ELF-1 (cell line): ENCODE measurements around the gene NCK2.

Source experiments
- DNase-seq: peaks from one replicate; pipeline ENCODE4 v3.0.0-alpha.2; 2016; ENCODE audit warnings: low read depth, low spot score

The NCK2 gene

GRCh38 chr2:105813405-105813804 lies 68.7 kb downstream of the NCK2 start:
- no peak for DNase-seq

DNA sequence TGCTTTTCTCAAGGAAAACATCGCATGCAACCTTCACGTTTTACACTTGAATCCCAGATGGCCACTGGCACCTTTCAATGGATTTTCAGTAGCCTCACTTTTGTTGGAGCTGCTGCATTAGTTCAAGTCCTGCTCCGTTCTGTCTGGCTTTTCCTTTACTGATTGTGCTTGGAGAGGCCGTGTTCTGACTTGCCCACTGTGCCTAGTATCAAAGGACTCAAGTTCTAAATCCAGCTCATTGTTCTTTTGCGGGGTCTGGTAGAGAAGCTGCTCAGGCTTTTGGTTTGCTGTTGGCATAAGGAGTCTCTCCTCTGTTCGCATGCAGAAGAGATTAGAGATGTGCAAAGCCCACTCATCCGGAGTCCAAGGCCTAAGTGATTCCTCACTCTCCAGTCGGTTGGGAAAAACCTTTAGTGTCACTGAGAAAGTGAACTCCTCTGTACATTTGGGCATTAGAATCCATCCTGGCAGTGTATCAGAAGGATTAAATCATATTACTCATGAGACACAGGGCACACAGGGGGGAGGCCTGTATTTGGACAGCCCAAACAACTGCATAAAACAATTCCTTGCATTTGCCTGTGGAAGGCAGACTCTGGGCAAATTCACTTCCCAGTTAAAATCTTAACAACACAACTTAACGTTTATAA lies 69.7 kb downstream of the NCK2 start:
- DNase-seq, result no peak

DNA sequence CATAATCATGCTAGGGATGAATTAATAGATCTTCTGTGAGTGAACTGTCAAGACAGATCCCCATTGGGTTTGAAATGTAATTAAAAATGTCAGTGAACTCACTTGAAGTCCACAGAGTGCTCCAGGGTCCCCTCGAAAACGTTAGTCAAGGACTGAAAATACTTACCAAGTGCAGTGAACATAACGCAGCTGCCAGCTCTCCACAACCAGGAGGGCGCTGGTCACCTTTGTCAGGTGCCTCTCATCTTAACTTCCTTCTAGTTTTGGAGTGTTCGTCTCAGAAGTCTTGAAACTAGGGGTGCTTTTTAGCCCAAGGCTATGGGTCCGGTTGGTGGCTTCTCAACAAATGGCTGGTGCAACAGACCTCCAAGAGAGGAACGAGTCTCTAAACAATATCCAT lies 70.7 kb downstream of the NCK2 start:
- DNase-seq, result no peak

DNA sequence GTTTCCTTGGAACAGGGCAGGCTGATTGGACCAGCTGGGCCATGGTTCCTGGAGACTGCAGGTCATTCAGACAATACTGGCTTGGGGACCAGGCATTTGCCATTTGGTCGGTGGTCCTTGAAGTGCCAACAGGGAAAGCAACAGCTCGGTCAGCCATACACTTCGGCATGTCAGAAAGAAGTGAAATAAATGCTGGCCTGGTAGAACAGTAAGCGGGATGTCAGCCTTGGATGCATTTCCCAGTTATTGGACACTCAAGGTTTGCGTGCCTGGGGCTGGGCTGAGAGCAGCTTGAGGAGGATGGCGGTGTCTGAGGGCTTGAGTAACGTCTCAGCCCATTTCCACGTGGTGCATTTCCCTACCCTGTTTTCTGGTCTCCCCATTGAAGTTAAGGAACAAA lies 75.4 kb downstream of the NCK2 start:
- no peak for DNase-seq

DNA sequence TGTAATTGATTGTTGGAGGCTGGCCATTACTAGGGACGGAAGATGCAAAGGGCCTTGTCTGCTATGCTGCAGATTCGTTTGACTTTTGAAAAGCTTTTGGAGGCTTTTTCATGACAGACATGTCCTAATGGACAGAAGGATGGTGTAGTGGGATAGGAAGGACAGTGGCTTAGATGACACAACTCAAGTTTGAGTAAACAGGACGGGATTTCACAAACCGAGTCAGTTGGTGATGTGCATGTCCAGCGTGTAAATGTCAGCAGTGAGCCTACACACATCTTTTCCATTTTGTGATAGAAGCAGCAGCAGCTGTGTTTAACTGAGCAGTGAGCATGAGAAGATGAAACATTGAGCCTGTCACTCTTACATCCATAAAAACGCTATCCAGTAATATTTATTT lies 76.0 kb downstream of the NCK2 start:
- no peak for DNase-seq

DNA sequence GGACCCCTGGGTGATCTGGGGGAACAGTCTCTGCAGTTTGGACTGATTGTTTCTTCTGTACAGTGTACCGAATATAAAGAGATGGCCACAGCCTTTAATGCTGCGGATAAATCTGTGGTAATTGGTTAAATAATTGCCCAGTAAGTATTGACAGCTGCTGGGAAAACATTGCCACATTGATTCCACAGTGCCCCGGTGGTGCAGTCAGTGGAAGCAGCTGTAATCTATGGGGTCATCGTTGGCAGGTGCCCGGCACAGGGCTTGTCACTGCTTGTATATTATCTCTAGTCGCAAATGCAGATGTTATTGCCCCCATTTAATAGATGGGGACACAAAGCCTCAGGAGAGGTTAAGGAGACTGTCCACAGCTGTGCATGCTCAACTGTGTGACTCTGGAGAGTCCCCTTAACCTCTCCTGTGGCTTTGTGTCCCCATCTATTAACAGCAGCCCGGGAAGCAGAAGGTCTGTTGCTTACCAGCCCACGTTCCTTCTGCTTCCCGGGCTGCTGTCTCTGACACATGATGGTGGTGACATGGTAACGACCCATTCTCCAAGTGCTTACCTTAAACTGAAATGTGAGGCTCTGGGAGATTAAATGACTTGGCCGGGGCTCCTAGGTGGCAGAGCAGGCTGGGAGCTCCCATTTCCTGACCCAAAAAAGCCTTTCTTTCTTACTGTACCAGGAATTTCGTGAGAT lies 76.9 kb downstream of the NCK2 start:
- DNase-seq, result no peak

GRCh38 chr2:105822186-105822585 lies 77.5 kb downstream of the NCK2 start:
- peak; percentile 24 for DNase-seq

DNA sequence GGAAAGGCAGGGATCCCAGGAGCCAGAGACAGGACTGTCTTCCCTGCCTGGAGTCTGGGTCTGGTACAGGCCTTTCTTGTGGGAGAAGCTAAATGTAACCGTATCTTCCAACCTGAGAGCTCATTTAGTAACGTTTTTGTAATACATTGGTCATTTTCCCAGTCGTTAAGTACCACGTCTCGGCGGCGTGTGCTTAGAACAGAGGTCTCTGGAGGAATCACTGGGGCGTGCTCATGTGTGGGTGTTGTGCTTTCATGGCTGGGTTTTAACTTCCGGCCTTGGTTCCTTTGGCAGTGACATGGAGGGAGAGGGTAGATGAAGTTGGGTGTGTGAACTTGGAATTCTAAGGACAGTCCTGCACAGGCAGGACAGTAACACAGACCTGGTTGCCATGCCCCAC lies 79.7 kb downstream of the NCK2 start:
- no peak for DNase-seq

GRCh38 chr2:105827351-105828096 lies 82.8 kb downstream of the NCK2 start:
- no peak for DNase-seq

DNA sequence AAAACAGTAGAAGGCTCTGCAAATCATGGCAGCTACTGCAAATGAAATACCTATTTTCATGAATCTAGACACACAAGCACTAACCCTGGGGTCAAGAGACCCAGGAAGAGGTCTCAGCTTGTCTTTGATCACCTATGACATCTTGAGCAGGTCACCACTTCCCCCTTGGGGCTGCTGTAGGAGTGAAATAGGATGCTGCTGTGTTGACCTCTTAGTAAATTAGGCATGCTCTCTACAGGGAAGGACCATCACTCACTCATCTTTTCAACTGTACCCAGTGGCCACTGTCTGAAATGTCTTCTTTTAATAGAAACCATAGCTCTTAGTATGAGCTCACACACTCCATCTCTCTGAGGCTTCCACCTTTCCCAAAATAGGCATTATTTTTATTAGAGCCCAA lies 83.8 kb downstream of the NCK2 start:
- no peak for DNase-seq

DNA sequence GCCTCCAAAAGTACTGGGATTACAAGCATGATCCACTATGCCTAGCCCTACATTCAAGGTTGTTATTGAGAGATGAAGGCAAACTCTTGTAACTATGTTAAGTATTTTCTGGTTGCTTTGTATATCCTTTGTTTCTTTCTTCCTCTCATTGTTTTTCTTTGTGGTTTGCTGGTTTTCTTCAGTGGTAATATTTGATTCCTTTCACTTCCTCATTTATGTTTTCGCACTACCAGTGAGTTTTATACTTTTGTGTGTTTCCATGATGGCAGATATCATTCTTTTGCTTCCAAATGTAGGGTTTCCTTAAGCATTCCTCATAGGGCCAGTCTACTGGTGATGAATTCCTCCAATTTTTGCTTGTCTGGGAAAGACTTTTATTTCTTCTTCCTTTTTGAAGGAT lies 90.2 kb downstream of the NCK2 start:
- no peak for DNase-seq

- peak; percentile 52 for DNase-seq
These were observed 91.6 kb downstream of the NCK2 start for GRCh38 chr2:105836341-105836740.

DNA sequence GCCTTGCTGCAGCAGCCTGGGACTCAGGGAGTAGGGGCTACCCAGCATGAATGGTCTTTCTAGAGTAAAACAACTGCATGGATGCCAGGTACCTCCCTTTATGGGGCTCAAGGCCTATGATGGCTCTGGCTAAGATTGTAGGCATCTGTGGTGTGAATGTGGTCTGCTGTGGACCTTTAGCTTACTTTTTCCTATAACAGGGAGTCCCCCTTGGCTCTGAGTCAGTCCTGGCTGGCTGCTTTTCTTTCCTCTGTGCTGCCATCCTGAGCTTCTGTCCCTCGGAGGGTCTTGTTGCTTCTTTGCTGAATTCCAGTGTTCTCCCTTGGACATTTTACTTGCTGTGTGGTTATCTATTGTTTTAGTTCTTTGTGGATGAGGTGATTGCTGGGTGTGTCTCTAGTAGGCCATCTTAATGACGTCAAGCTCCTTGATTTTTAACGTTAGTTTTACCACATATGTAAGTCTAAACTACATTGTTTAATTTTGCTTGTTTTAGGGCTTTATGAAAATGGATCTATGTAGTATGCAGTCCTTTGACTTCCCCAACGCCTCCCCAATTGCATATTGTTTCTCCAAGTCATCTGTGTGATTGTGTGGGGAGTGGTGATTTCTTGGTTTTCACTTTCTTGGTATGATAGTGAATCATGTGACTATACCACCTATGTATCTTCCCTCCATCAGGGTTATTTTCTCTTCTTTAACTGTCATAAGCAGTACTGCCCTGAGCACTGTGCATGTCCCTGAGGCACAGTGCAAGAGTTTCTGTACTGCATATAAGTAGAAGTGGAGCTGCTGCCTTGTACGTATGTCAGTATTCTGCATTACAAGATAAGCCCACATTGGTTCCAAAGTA lies 92.4 kb downstream of the NCK2 start:
- DNase-seq, result no peak

DNA sequence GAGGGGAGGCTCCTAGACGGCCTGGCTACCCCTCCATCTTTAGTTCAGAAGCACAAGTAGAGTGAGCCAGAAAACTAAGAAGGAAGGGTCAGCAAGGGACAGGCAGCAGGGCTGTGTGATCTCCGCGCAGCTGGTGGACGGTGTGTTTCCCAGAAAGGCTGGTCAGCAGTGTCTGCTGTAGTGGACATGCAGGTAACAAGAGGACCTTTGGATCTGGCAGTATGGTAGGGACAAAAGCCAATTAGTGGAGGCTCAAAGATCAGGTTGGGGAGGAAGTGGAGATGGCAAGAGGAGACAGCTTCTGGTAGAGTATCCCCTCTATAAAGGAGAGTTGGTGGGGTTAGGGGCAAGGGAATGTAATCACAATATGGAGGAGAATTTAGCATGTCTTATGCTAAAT lies 95.1 kb downstream of the NCK2 start:
- DNase-seq, result no peak

GRCh38 chr2:105840933-105841332 lies 96.2 kb downstream of the NCK2 start:
- no peak for DNase-seq

DNA sequence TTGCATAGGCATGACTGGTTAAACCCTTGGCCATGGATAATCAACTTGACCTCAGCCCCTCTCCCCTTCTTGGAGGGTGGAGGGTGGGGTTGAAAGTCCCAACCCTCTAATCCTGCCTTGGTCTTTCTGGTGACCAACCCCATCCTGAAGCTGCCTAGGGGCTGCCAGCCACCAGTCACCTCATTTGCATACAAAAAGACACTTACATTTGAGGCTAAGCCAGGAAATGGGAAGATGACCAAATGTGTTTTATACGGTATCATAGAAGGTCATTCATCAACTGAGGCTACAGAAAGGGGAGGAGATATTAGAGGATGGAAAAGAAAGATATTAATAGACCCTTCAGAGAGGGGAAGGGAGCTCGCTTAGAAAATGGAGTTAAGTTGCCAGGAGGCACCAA lies 96.8 kb downstream of the NCK2 start:
- no peak for DNase-seq

DNA sequence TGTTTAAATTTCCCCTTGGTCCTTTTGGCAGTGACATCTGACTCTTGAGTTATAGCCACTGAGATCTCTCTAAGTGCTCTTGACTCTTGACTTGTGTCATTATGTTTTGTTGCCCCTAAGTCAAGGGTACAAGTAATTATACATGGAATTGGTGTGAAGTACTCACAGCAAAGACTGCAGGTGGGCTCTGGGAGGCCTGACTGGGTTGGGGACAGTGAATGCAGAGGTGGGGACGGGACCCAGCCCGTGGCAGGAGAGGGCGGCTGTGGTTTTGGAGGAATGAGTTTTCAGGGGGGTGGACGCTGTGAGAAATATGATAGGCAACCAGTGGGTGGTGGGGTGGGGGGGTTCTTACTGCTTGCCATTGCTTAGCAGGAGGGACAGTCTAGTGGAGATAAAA lies 97.8 kb downstream of the NCK2 start:
- no peak for DNase-seq

- DNase-seq, result peak; percentile 37
These were observed 99.0 kb downstream of the NCK2 start for GRCh38 chr2:105843476-105844374.

DNA sequence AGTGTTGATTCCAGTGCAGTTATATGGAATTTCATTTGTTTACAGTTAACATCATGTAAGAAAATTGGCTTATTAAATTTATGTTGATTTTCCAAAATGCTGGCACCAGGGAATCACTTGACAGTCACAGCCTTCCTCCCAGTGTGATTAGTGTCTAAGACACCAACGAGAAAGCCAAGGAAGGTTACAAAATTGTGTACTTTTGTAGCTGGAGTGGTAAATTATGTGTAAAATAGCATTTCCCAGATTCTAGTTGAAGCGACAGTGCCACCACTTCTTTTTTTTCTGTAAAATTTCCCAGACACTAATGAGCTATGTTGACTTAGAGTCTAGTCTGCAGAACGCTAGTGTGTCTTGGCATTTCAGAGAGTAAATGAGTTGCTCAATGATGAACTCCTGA lies 101.3 kb downstream of the NCK2 start:
- no peak for DNase-seq

GRCh38 chr2:105847056-105847455 lies 102.3 kb downstream of the NCK2 start:
- no peak for DNase-seq

- DNase-seq, result no peak
These were observed 103.7 kb downstream of the NCK2 start for GRCh38 chr2:105848367-105848766.
